Dedifferentiated amniotic fluid mesenchymal stem cell (primary cell): ENCODE results near the gene UQCRC2.
"Not testable (repeated sequence)": the region's sequence is repeated elsewhere in the genome, so short reads cannot be mapped to it uniquely, and the experiment has no call there.

ENCODE experiments used
- DNase-seq: peaks from one replicate; pipeline ENCODE4 v3.0.0-alpha.2; 2016; ENCODE audit errors: extremely low spot score

The UQCRC2 gene

DNA sequence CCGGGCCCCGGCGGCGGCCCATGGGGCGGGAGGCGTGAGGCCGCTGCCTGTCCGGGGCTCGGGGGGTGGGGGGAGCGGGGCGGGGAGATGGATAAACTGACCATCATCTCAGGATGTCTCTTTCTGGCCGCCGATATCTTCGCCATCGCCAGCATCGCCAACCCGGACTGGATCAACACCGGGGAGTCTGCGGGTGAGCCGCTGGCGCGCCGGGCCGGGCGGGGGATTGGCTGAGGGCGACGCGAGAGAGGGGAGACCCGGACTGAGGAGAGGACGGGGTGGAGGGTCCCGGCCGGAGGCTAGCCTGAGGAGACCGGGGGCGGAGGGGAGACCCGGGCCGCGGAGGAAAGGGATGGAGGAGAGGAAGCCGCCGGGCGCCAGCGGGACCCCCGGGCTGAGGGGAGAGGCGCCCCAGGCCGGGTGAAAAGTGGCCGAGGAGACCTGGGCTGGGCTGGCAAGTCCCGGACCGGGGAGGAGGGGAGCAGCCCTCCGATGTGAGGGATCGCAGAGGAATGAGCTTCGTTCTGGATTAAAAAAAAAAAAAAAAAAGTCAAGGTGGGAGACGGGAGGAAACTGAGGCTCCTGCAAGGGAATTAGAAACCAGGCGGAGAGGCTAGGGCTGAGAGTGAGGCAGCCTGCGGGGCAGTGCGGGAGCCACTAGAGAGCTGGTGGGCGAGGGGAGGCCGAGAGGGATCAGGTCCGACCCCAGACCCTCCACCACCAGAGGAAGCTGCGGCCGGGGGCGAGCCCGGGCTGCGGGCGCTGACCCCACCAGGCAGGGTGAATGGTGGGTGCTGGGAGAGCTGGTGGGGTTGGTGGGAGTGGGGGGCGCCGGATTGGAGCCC, 55.3 kb downstream of the UQCRC2 start:
- no peak for DNase-seq

DNA sequence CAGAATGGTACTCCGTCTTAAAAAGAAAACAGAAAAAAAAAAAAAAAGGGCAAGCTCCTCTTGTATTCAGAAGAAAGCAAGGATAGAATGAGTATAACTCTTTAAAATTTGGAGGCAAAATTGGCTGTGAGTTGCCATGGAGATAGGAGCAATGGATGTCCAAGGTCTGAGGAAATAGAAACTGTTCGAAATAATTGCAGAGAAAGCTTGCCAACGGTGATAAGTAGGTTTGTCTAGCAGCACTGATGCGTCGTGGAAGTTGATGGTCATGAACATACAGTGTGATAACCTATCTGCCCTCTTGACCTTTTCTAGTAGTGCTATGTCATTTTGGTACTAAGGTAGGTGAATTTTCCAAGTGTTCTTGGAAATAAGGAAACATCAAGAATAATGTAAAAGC, 57.7 kb downstream of the UQCRC2 start:
- no peak for DNase-seq

DNA sequence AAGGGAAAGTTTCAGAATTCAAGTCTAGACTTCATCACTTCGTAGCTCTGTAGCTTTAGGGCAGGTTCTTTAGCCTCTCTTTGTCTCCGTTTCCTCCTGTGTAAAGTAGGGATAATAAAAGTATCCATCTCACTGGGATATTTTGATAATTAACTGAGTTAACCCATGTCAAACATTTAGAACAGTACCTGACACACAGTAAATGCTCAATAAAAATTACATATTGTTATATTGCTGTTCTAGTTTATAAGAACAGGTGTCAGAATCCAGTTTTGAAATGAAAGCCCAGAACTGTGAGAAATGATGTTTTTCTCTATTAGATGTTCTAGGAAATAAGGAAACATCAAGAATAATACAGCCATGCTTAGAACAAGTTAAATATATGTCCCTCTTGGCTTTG, 59.1 kb downstream of the UQCRC2 start:
- DNase-seq = no peak

DNA sequence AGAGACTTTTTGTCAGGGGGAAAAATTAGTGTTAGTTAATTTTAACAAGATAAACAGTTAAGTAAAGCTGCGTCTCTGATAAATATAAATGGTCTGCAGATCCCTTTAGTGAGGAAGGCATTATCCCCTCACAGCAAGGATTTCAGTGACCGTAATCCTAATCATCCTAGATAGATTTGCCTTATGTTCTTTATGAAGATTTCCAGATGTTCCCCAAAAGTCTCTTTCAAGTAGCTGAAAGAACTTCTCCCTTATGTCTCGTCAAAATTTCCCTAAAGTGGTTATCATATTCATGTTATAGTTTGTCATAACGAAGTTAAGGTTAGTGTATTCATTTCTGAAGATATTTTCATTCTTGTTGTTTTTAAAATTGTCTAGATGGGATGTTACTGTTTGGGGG, 60.3 kb downstream of the UQCRC2 start:
- no peak for DNase-seq

DNA sequence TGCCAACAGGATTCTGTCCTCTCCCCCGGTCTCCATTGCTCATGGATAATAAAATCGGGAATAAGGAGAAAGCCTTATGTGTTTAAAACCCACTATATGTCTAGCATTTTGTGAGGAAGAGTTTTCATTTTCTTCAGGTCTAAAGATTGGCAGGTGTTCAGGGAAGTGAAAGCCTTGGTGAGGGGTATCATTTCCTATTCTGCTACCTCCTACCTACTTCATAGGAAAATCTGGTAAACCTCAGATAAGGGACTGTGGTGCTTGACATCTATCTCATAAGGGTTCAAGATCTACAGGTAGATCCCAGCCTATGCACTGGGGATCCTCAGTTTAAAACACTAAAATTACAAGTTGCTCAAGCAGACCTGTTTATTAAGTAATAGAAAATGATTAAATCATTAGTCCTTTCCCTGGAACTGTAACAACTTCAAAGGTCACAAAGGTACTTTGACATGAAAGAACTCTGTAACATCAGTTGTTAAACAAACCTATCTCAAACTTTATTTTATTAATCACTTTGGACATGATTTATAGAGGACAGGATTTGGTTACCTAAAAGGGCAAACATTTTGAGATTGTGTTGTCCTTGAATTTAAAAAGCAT, 61.2 kb downstream of the UQCRC2 start:
- DNase-seq = no peak

DNA sequence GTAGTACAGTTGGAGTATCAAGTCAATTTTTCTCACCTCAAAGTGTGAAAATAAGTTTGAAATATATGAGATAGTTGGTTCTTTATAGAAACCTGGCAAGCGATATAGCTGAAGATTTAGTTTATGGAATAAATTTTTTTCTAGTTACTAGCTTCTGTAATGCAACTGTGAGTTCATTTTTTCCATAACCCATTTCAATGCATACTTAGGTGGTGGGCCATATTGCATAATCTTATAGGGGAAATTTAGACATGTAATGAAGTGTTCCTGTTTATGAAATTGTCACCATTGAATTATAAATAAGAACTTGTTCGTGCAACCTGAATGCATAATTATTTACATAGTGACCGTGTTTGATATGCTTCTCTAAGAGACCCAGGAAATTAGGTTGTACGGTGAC, 63.8 kb downstream of the UQCRC2 start:
- DNase-seq = no peak

DNA sequence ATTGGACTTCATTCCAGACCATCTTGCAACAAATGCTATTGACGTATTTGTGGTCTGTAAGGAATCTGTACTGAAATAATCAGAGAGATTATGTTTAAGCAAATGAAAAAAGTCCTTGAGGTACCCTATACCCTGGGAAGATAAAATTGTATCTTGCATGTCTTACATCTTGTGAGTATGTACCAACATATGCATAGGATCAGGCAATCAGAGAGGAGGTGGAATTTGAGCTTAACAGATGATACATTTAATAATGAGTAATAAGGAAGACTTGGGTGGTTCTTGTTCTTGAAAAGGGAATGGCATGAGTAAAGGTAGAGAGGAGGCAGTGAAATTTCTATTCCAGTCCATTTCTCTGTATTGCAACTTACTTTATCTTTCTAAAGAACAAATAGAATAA, 65.4 kb downstream of the UQCRC2 start:
- no peak for DNase-seq

DNA sequence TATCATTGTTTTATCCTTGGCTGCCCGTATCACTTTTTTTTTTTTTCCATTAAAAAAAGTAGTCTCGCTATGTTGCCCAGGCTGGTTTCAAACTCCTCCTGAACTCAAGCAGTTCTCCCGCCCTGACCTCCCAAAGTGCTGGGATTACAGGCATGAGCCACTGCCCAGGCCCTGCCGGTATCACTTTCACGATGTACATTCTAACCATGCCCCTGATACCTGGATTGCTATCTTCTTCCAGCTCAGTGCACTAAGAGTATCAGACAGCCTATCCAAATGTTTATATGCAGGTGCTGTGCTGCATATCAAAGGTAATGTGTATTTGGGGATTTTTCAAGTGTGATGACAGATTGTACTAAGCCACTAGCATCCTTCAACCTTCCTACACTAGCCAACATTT, 69.0 kb downstream of the UQCRC2 start:
- DNase-seq = no peak

DNA sequence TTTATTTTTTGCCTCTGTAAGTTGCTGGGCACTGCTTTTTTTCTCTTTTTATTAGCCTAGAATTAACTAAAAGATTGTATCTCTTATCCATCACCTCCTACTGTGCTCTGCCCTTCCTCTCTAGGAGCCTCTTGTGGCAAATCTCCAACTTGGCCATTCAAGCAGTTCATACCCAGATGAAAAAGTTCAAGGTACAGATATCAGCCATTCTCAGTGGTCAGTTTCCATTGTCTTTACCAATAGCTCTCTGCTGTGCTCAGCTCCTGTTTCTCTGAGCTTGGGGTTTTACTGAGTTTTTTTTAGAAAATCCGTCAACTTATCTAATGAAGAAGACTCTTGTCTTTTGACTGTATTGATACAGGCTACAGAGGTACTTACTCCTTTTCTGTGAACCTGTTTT, 70.3 kb downstream of the UQCRC2 start:
- DNase-seq = no peak

DNA sequence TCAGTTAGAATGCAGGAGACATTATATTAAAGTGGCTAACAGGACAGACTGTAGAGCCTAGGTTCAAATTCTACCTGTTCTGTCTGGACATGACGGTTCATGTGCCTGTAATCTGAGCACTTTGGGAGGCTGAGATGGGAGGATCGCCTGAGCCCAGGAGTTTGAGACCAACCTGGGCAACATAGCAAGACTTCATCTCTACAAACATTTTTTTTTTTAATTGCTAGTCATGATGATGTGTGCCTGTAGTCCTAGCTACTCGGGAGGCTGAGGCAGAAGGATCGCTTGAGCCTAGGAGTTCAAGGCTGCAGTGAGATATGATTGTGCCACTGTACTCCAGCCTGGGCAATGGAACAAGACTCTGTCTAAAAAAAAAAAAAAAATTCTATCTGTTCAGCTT, 71.6 kb downstream of the UQCRC2 start:
- DNase-seq = not testable (repeated sequence)

DNA sequence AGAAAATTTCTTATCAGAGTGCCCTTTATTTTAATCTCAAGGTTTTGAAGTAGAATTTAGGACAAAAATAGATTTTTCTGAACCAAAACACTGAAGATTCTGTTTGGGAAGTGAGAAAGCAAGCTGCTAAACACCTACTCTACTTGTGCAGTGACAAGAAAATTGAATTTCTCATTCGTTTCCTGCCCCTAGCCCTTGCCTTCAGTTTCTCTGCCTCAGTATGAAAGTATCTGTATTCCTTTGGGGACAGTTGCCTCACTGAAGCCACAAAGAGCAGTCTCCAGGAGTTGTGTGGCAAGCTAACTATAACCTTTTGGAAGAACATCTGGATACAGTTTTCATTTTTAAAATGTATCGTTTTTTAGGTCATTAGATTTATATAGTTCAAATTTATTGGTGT, 74.5 kb downstream of the UQCRC2 start:
- DNase-seq = no peak

DNA sequence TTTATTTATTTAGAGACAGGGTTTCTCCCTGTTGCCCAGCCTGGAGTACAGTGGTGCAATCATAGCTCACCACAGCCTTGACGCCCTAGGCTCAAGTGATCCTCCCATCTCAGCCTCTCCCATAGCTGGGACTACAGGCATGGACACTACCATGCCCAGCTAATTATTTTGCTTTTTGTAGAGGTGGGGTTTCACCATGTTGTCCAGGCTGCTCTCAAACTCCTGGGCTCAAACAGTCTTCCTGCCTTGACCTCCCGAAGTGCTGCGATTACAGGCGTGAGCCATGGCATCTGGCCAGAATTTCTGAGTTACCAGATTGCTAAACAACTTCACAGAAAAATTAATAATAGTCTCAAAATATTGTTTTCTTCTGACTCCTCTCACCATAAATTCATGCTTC, 76.5 kb downstream of the UQCRC2 start:
- DNase-seq = no peak

DNA sequence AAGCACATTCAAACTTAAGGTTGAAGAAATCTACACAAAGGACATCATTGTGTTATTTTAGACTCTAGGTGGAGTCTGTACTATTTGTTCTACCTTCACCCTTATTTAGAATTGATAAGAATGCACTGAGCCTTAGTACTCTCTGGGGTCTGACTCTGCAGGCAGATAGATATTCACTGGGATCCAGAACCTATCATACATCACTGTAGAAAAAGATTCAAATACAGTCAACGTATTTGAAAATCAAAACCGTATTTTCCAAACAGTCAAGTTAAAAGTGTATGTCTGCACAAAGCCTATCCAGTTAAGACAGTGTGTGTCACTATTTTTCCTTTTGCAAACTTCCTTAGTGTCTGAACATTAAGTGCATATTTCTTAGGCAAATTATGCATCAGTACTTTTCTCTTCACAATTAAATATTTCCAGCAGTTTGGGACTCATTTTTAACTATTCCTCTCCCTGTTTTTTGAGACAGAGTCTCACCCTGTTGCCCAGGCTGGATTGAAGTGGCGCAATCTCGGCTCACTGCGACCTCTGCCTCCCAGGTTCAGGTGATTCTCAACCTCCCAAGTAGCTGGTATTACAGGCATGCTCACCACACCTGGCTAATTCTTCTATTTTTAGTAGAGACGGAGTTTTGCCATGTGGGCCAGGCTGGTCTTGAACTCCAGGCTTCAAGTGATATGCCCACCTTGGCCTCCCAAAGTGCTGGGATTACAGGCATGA, 77.1 kb downstream of the UQCRC2 start:
- no peak for DNase-seq

DNA sequence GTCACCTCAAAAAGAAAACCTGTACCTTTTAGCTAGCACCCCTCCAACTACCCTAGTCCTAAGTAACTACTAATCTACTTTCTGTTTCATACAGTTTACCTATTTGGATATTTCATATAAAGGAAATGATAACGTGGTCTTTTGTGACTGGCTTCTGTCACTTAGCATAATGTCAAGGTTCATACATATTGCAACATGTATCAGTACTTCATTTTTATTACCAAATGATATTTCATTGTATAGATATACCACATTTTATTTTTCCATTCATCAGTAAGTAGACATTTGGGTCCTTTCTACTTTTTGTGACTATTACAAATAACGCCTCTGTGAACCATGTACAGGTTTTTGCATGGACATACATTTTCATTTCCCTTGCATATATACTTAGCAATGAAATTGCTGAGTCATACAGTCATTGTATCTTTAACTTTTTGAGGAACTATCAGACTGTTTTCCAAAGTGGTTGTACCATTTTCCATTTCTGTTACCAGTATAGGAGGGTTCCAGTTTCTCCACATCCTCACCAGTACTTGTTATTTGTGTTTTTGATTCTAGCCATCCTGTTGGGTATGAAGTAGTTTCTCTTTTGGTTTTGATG, 78.4 kb downstream of the UQCRC2 start:
- no peak for DNase-seq
